ENCODE data around the gene TEKT4.

- TF ChIP-seq POLR2A (IDR thresholded peaks at IDR 0.05) (no peak), CTCF (IDR thresholded peaks at IDR 0.05) (no peak), EP300 (IDR thresholded peaks at IDR 0.05) (no peak), POLR2AphosphoS5 (IDR thresholded peaks at IDR 0.05) (no peak)
These were observed 4.0 kb downstream of the TEKT4 start for GRCh38 chr2:94875064-94875819.
